ENCODE measurements around the gene GCHFR. TPM values are rescaled to one million over a fixed set of nuclear protein-coding genes. Genes with fewer than 3 reads are reported as not detected.

The GCHFR gene
- total and polyA plus RNA-seq, 10 of the 15 experiments (the other 5 are each of a cell fraction or from before 2014, with no cell fraction given) = 10.5 to 94.0 (median 35.3) TPM

DNA sequence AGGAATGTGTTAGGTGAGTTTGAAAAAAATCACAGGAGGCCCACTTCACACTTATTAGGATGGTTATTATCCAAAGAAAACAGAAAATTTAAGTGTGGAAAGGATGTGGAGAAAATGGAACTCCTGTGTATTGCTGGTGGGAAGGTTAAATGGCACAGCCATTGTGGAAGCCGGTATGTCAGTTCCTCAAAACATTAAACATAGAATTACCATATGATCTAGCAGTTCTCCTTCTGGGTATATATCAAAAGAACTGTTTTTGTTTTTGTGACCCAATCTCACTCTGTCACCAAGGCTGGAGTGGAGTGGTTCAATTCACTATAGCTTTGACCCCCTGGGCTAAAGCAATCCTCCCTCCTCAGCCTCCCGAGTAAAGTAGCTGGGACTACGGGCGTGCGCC is 32.6 kb downstream of the GCHFR start (continued):
- TF ChIP-seq, protein P1, sequence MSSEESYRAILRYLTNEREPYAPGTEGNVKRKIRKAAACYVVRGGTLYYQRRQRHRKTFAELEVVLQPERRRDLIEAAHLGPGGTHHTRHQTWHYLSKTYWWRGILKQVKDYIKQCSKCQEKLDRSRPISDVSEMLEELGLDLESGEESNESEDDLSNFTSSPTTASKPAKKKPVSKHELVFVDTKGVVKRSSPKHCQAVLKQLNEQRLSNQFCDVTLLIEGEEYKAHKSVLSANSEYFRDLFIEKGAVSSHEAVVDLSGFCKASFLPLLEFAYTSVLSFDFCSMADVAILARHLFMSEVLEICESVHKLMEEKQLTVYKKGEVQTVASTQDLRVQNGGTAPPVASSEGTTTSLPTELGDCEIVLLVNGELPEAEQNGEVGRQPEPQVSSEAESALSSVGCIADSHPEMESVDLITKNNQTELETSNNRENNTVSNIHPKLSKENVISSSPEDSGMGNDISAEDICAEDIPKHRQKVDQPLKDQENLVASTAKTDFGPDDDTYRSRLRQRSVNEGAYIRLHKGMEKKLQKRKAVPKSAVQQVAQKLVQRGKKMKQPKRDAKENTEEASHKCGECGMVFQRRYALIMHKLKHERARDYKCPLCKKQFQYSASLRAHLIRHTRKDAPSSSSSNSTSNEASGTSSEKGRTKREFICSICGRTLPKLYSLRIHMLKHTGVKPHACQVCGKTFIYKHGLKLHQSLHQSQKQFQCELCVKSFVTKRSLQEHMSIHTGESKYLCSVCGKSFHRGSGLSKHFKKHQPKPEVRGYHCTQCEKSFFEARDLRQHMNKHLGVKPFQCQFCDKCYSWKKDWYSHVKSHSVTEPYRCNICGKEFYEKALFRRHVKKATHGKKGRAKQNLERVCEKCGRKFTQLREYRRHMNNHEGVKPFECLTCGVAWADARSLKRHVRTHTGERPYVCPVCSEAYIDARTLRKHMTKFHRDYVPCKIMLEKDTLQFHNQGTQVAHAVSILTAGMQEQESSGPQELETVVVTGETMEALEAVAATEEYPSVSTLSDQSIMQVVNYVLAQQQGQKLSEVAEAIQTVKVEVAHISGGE (CRISPR knock-in tag; IDR thresholded peaks at IDR 0.05) = no peak
- TF ChIP-seq, protein P2, sequence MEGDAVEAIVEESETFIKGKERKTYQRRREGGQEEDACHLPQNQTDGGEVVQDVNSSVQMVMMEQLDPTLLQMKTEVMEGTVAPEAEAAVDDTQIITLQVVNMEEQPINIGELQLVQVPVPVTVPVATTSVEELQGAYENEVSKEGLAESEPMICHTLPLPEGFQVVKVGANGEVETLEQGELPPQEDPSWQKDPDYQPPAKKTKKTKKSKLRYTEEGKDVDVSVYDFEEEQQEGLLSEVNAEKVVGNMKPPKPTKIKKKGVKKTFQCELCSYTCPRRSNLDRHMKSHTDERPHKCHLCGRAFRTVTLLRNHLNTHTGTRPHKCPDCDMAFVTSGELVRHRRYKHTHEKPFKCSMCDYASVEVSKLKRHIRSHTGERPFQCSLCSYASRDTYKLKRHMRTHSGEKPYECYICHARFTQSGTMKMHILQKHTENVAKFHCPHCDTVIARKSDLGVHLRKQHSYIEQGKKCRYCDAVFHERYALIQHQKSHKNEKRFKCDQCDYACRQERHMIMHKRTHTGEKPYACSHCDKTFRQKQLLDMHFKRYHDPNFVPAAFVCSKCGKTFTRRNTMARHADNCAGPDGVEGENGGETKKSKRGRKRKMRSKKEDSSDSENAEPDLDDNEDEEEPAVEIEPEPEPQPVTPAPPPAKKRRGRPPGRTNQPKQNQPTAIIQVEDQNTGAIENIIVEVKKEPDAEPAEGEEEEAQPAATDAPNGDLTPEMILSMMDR (IDR thresholded peaks at IDR 0.05 in 2 of 3, conservative IDR thresholded peaks at IDR 0.05 in 1 of 3; ENCODE audit: control insufficient read depth in 2 of 3, extremely low read depth in 1 of 3, insufficient read depth in 1 of 3, low read depth in 3 of 3, low read length in 3 of 3) = no peak
- TF ChIP-seq, protein P3, sequence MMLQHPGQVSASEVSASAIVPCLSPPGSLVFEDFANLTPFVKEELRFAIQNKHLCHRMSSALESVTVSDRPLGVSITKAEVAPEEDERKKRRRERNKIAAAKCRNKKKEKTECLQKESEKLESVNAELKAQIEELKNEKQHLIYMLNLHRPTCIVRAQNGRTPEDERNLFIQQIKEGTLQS (IDR thresholded peaks at IDR 0.05; ENCODE audit: borderline replicate concordance, extremely low read depth, low read depth, low read length) = no peak
- TF ChIP-seq ZZZ3 (IDR thresholded peaks at IDR 0.05; ENCODE audit: control insufficient read depth, insufficient read length, low read depth) = no peak

DNA sequence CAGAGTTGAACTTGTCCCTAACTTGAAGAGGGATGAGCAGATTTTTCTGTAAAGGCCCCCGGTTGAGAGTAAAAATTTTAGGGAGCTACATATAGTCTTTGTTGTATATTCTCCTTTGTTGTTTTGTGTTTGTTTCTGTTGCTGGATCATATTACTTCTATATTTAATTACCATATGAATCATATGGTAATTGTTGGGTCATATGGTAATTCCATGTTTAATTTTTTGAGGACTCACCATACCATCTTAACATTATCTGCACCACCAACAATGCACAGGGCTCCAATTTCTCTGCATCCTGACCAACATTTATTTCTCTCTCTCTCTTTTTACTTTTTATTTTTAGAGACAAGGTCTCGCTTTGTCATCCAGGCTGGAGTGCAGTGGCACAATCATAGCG is 35.7 kb downstream of the GCHFR start:
- BruUV-seq (replicated peaks) = no TSS peak
- CTCF ChIA-PET = interaction anchor here (1.2 kb wide), 1 partner anchor 60 kb away, joined by 3 read pairs; no protein-coding TSS in a partner anchor

More for the DNA sequence above, 35.7 kb downstream of the GCHFR start:
- DNase-seq (ENCODE audit: low read depth, low spot score) = no peak
- Histone ChIP-seq H3K9me3 (replicated peaks; ENCODE audit: control insufficient read depth, insufficient read depth, low read length) (no peaks in the 10 kb centered on the region), H2AFZ (ENCODE audit: control insufficient read depth, low read depth, low read length) (no peak overlapping the region), H3K4me3 (no peak overlapping the region), H3K4me1 (ENCODE audit: control insufficient read depth, insufficient read depth, low read length) (no peaks in the 10 kb centered on the region), H3K36me3 (ENCODE audit: control insufficient read depth in 2 of 2, insufficient read depth in 2 of 2, low read length in 1 of 2) (no peaks in the 10 kb centered on the region), H4K20me1 (ENCODE audit: control insufficient read depth, insufficient read depth) (no peaks in the 10 kb centered on the region), H3K9ac (ENCODE audit: control insufficient read depth, insufficient read depth, low read length) (no peak overlapping the region), H3K4me2 (ENCODE audit: control insufficient read depth, insufficient read depth) (no peak overlapping the region), H3K79me2 (ENCODE audit: control insufficient read depth, insufficient read depth, low read length) (no peaks in the 10 kb centered on the region; the same call in 1 of the 2 replicates), H3K27me3 (replicated peaks in 1 of 2; ENCODE audit: control insufficient read depth in 2 of 2, insufficient read depth in 2 of 2, low read length in 1 of 2) (no peaks in the 10 kb centered on the region), H3K27ac (ENCODE audit: control insufficient read depth, insufficient read depth) (no peak overlapping the region)
- ATAC-seq = no peak
- ChIA-PET SMC1A (ENCODE audit: uncharacterized antibody, unreplicated experiment) (no interaction called here), POLR2A (interaction anchor here (1.6 kb wide), 1 partner anchor 61 kb away, joined by 4 read pairs; no protein-coding TSS in a partner anchor), RAD21 (ENCODE audit: unreplicated experiment) (interaction anchor here (1.5 kb wide), 1 partner anchor 92 kb away, joined by 5 read pairs; no protein-coding TSS in a partner anchor)
- WGBS (ENCODE audit: insufficient coverage, insufficient replicate concordance, low lambda C conversion rate, missing lambda C conversion rate) = 96% methylated on average over 3 of the region's 3 CpGs
- intact Hi-C loops (cut with micrococcal nuclease; ENCODE audit: unreplicated experiment) = no loop called here
- in situ Hi-C loops (cut with MboI) = no loop called here
- FAIRE-seq = no peak
- TF ChIP-seq NFYA (IDR thresholded peaks at IDR 0.05; ENCODE audit: borderline replicate concordance, low read depth, low read length) (no peak), RCOR1 (conservative IDR thresholded peaks at IDR 0.05; ENCODE audit: low read depth, low read length) (no peak), SMAD5 (IDR thresholded peaks at IDR 0.05; ENCODE audit: low read depth) (no peak), MEF2B (IDR thresholded peaks at IDR 0.05; ENCODE audit: partially characterized antibody, poor library complexity, severe bottlenecking) (no peak), NFYB (IDR thresholded peaks at IDR 0.05; ENCODE audit: insufficient read depth, low read depth, low read length) (no peak), HDAC2 (IDR thresholded peaks at IDR 0.05) (no peak), RB1 (IDR thresholded peaks at IDR 0.05; ENCODE audit: borderline replicate concordance) (no peak)
- TF ChIP-seq, protein P4, sequence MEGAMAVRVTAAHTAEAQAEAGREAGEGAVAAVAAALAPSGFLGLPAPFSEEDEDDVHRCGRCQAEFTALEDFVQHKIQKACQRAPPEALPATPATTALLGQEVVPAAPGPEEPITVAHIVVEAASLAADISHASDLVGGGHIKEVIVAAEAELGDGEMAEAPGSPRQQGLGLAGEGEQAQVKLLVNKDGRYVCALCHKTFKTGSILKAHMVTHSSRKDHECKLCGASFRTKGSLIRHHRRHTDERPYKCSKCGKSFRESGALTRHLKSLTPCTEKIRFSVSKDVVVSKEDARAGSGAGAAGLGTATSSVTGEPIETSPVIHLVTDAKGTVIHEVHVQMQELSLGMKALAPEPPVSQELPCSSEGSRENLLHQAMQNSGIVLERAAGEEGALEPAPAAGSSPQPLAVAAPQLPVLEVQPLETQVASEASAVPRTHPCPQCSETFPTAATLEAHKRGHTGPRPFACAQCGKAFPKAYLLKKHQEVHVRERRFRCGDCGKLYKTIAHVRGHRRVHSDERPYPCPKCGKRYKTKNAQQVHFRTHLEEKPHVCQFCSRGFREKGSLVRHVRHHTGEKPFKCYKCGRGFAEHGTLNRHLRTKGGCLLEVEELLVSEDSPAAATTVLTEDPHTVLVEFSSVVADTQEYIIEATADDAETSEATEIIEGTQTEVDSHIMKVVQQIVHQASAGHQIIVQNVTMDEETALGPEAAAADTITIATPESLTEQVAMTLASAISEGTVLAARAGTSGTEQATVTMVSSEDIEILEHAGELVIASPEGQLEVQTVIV (IDR thresholded peaks at IDR 0.05; ENCODE audit: borderline replicate concordance, partially characterized antibody) = no peak
